ENCODE data around the gene MSH5.

Gene MSH5

DNA sequence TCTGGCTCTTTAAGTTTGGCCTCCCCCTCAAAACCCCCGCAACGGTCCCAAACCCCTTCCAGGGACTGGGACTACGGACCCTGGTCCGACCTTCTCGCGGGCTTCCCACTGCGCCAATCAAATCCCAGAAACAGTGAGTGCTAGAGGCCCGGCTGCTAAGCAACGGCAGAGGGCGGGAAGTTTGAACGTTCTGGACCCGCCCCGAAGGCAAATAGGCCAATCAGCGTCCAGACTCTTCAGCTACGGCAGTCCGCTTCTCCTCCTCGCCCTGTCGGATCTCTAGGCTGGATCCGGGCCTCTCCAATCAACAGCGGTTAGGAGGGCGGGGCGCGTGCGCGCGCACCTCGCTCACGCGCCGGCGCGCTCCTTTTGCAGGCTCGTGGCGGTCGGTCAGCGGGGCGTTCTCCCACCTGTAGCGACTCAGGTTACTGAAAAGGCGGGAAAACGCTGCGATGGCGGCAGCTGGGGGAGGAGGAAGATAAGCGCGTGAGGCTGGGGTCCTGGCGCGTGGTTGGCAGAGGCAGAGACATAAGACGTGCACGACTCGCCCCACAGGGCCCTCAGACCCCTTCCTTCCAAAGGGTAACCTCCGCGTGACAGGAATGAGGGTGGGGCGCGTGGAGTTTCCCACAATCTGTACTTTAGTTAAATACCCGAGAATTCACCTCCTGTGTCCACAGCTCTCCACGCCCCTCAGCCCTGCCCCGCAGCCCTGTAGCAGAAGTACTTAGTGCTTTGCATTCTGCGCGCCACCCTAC lies at the start of gene MSH5:
Gene MSH5, plus strand, starts transcription at position 367 of the 758 bp plus-strand sequence. CDS start 462 bp downstream, outside the sequence.
- peak within 1 kb of the TSS; percentile 78 for H3K4me3 ChIP-seq (ENCODE audit: insufficient read depth, low read length, poor library complexity, severe bottlenecking)
- no peaks in the 10 kb centered on the region for H3K9me3 ChIP-seq (ENCODE audit: insufficient read depth, low read length)
- H3K9ac ChIP-seq (ENCODE audit: low read length): peak within 1 kb of the TSS; percentile 90
- peak within 1 kb of the TSS; percentile 95 for H3K27ac ChIP-seq (ENCODE audit: low read depth, low read length)
- H2AFZ ChIP-seq (ENCODE audit: low read depth, low read length, severe bottlenecking): peak within 1 kb of the TSS; percentile 8
- peaks cover 50% of the 10 kb centered on the region for H3F3A ChIP-seq (ENCODE audit: insufficient read depth)
- no peaks in the 10 kb centered on the region for H4K20me1 ChIP-seq (ENCODE audit: low read depth, low read length)
- H3K27me3 ChIP-seq (ENCODE audit: low read length): no peaks in the 10 kb centered on the region
- peaks cover 17% of the 10 kb centered on the region for H3K36me3 ChIP-seq (ENCODE audit: low read length)
- H3K4me2 ChIP-seq (ENCODE audit: low read depth, low read length, poor library complexity, severe bottlenecking): peak within 1 kb of the TSS; percentile 82
- TF ChIP-seq EZH2phosphoT487 (conservative IDR thresholded peaks at IDR 0.05; ENCODE audit: low read length): no peak
- TF ChIP-seq, protein P1, sequence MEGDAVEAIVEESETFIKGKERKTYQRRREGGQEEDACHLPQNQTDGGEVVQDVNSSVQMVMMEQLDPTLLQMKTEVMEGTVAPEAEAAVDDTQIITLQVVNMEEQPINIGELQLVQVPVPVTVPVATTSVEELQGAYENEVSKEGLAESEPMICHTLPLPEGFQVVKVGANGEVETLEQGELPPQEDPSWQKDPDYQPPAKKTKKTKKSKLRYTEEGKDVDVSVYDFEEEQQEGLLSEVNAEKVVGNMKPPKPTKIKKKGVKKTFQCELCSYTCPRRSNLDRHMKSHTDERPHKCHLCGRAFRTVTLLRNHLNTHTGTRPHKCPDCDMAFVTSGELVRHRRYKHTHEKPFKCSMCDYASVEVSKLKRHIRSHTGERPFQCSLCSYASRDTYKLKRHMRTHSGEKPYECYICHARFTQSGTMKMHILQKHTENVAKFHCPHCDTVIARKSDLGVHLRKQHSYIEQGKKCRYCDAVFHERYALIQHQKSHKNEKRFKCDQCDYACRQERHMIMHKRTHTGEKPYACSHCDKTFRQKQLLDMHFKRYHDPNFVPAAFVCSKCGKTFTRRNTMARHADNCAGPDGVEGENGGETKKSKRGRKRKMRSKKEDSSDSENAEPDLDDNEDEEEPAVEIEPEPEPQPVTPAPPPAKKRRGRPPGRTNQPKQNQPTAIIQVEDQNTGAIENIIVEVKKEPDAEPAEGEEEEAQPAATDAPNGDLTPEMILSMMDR (IDR thresholded peaks at IDR 0.05; ENCODE audit: insufficient read depth, low read length, poor library complexity, severe bottlenecking): no peak
- no peaks in the 10 kb centered on the region for H3K9me2 ChIP-seq (replicated peaks; ENCODE audit: insufficient read depth, low read length)
- peaks cover 33% of the 10 kb centered on the region for H3K79me2 ChIP-seq (ENCODE audit: insufficient read depth, low read length)

- no peaks in the 10 kb centered on the region for H3K9me3 ChIP-seq (ENCODE audit: insufficient read depth, low read length)
- H3K27me3 ChIP-seq (ENCODE audit: low read length): no peaks in the 10 kb centered on the region
- no peaks in the 10 kb centered on the region for H3K9me2 ChIP-seq (replicated peaks; ENCODE audit: insufficient read depth, low read length)
- TF ChIP-seq EZH2phosphoT487 (conservative IDR thresholded peaks at IDR 0.05; ENCODE audit: low read length): no peak
- TF ChIP-seq, protein P1 (IDR thresholded peaks at IDR 0.05; ENCODE audit: insufficient read depth, low read length, poor library complexity, severe bottlenecking): no peak
- H3K27ac ChIP-seq (ENCODE audit: low read depth, low read length): no peak overlapping the region
- no peaks in the 10 kb centered on the region for H4K20me1 ChIP-seq (ENCODE audit: low read depth, low read length)
- no peaks in the 10 kb centered on the region for H3F3A ChIP-seq (ENCODE audit: insufficient read depth)
- H3K4me3 ChIP-seq (ENCODE audit: insufficient read depth, low read length, poor library complexity, severe bottlenecking): no peak overlapping the region
- peaks cover 5% of the 10 kb centered on the region; the same call in 1 of the 2 replicates for H3K36me3 ChIP-seq (ENCODE audit: low read length)
- H3K4me2 ChIP-seq (ENCODE audit: low read depth, low read length, poor library complexity, severe bottlenecking): no peak overlapping the region
- H2AFZ ChIP-seq (ENCODE audit: low read depth, low read length, severe bottlenecking): no peak overlapping the region
- H3K79me2 ChIP-seq (ENCODE audit: insufficient read depth, low read length): no peaks in the 10 kb centered on the region
- H3K9ac ChIP-seq (ENCODE audit: low read length): no peak overlapping the region
Observed at GRCh38 chr6:31690231-31691077, 49.4 kb upstream of the MSH5 start.

DNA sequence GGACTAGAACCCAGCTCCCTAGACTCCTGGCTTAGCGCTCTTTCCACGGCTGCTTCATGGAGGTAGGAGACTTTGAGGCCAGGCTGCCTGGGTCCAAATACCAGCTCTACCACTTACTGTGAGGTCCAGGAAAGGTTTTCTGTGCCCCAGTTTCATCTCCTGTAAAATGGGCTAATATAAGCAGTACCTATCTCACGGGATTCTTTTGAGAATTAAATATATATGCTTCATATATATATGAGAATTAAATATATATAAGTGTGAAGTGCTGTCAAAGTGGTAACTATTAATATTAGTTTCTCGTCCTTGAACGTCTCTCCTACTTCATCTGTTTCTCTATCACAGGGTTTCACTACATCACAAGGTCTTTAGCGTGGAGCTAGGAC lies 48.7 kb upstream of the MSH5 start:
- no peak overlapping the region for H3K4me2 ChIP-seq (ENCODE audit: low read depth, low read length, poor library complexity, severe bottlenecking)
- TF ChIP-seq EZH2phosphoT487 (conservative IDR thresholded peaks at IDR 0.05; ENCODE audit: low read length): no peak
- TF ChIP-seq, protein P1 (IDR thresholded peaks at IDR 0.05; ENCODE audit: insufficient read depth, low read length, poor library complexity, severe bottlenecking): no peak
- H3K9ac ChIP-seq (ENCODE audit: low read length): no peak overlapping the region
- H3F3A ChIP-seq (ENCODE audit: insufficient read depth): no peaks in the 10 kb centered on the region
- no peaks in the 10 kb centered on the region for H4K20me1 ChIP-seq (ENCODE audit: low read depth, low read length)
- no peaks in the 10 kb centered on the region for H3K79me2 ChIP-seq (ENCODE audit: insufficient read depth, low read length)
- no peak overlapping the region for H2AFZ ChIP-seq (ENCODE audit: low read depth, low read length, severe bottlenecking)
- no peaks in the 10 kb centered on the region for H3K9me3 ChIP-seq (ENCODE audit: insufficient read depth, low read length)
- no peak overlapping the region for H3K27ac ChIP-seq (ENCODE audit: low read depth, low read length)
- H3K36me3 ChIP-seq (ENCODE audit: low read length): peaks cover 5% of the 10 kb centered on the region; the same call in 1 of the 2 replicates
- no peak overlapping the region for H3K4me3 ChIP-seq (ENCODE audit: insufficient read depth, low read length, poor library complexity, severe bottlenecking)
- no peaks in the 10 kb centered on the region for H3K9me2 ChIP-seq (replicated peaks; ENCODE audit: insufficient read depth, low read length)
- no peaks in the 10 kb centered on the region for H3K27me3 ChIP-seq (ENCODE audit: low read length)

All from SU-DHL-6 (cell line).